ENCODE measurements around the gene SLFN14.
"Not testable (repeated sequence)": the region's sequence is repeated elsewhere in the genome, so short reads cannot be mapped to it uniquely, and the experiment has no call there.

SLFN14 gene

DNA sequence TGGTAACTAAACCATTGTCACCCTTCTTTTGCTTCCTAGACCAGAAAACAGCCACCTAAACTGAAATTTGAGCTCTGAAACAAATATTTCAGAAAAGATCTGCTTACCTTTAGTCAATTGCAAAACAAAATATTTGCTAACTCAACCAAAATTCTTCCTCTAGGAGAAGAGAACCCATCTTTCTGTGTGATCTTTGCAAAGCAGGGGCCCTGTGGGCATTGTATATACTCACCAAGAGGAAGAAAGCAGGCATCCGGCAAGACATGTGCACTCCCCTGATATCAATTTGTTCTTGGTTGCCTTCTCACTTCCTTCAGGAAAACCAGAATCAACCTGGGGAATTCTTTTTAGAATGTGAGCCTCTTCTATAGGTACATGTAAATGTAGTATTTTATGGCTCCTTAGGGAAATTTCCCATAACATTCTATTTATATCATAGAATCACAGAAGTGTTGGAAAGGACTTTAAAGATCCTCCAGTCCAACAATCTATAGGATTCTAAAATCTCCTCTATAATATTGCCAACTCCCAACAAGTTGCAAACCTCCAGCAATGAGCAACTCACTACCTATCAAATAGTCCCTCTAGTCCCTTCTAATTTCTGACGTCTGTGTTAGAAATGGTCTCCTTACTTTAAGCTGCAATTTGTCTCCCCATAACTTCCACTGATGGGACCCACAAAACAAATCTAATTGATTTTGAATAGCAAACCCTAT, 966 bp downstream of the SLFN14 start:
- no peak for DNase-seq (ENCODE audit: low spot score)

DNA sequence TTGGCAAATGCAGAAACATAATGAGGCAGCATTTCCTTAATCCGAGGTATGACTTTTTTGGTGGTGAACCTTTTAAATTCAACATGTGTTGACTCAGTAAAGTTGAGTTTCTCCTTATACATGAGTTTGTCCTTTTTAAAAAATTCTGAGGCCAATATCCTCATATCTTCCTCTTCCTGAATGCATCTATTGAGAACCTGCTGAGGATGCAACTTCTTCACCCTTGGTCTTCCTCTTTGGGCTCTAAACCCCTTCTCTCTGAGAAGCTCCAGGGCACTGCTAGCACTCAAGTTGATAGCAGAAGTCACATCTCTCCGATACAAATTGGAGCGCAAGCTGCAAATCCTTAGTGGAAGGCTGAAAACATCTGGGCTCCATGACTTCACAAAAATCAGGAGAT, 3.3 kb downstream of the SLFN14 start:
- no peak for DNase-seq (ENCODE audit: low spot score)

DNA sequence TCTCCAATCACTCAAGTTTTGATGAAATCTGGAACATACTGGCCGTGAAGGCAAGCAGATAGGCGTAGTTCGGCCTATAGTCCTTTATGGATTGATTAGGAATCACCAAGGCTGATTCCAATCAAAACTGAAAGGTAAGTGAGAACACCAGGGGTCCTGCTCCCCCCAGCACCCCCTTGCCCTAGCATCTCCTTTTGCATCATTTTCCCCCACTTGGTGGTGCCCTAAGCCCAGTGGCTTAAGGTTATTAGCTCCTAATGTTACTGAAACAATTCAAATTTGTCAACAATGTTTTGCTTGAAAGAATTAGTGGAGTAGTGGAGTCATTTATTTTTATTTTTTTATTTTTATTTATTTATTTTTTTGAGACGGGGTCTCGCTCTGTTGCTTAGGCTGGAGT, 4.9 kb downstream of the SLFN14 start:
- no peak for DNase-seq (ENCODE audit: low spot score)

DNA sequence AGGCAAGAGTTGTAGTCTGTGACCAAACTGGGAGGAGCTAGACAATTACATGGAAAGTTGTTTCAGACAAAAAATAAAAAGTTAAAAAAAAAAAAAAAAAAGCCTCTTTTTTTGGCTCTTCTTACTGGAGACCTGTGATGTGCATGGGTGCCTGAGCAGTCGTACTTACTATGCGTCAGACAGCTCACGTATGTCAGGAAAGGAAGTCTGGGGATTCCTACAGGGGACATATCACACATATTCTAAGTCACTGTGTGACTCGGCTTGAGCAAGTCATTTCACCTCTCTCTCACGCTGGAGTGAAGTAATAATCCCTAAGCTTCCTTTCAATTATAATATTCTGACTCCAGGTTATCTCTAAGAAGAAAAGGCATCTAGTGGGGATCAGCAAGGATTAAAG, 6.0 kb downstream of the SLFN14 start:
- DNase-seq (ENCODE audit: low spot score): no peak

DNA sequence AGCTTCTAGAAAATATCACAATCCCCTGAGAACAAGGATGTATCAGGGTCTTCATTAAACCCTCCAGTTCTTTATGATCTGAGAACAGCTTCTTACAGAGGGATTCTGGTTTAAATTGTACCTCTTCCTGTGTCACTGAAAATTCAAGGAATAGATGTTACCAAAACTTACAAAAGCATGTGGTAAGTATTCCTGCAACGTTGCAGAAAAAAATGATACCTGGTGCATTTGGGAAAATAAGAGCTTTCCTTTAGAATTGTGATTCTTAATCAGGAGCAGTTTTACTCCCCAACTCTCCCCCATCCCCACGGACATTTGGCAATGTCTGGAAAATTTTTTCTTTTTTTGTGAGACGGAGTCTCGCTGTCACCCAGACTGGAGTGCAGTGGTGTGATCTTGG, 7.3 kb downstream of the SLFN14 start:
- DNase-seq (ENCODE audit: low spot score): no peak

DNA sequence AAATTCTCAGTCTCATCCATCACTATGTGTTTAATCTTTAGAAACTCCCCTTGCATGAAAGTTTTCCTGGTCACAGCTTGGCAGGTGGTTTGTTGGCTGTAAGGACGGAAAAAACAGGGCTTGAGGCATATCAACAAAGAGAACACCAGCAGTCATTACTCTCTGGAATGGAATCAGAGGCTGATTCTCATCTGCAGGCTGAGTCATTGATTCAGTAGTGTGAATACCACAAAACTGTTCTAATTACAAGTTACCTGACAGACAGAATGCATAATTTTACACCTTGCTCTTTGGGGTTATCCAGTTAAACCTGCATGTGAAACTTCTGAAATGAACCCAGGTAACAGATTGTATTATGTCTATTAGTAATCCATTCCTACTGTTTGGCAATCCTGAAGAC, 11.6 kb downstream of the SLFN14 start:
- no peak for DNase-seq (ENCODE audit: low spot score)

DNA sequence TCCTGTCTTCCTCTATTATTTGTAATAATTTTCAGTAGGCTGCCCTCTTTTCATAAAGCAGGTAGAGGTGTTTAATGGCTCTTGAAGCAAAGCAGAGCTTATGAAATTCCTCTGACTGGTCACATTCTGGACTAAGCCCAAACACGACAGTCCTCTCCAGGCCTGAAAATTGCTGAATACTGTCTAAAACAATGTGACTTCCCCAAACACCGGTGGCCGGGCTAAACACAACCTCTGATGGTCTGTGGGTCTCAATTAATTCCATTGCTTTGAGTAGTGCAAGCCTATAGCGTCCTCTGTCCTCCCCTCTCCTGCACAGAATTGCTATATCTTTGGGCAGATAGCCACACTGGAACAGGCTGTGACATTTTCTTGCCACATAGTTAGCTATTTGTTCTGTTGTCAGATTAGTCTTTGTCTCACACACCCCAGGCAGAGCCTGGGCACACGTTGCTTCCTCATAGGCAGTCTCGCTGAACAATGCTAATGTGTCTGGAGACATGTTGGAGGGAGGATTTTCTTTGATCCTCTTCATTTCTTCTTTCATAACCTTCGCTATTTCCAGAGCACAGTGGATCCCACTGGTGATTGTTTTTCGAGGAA, 12.3 kb downstream of the SLFN14 start:
- DNase-seq (ENCODE audit: low spot score): no peak

DNA sequence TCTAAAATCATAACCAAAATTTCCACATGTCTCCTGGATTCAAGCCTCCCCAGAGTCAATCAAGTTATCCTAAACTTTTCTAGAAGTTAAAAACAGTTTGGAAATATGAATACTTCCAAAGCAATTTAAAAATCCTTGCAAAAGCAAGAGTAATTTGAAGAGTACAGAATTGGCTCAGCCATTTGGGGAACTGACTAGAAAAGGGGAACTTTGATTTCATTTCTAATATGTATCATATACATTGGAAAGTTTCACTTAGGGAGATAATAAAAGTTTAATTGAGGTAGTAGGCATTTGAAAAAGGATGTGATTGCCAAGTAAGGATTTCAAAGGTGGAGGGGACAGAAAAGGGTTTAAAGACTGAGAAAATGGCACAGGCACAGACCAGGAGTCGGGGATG, 14.1 kb downstream of the SLFN14 start:
- DNase-seq (ENCODE audit: low spot score): no peak

DNA sequence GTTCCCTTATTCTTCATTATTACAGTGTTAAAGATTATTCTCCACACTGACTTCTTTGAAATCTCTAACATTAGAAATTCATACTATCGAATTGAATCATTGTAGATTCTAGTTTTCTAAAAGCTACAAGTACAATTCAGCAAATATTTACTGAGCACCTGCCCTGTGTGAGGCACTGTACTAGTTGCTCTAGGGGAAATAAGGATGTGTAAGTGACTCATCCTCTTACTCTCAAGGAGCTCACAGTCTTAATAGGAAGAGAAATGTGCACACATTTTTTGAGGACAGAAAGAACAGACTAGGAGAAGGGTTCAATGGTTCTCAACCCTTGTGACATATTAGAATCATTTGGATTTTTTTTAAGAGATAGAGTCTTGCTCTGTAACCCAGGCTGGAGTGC, 15.5 kb downstream of the SLFN14 start:
- DNase-seq (ENCODE audit: low spot score): no peak

DNA sequence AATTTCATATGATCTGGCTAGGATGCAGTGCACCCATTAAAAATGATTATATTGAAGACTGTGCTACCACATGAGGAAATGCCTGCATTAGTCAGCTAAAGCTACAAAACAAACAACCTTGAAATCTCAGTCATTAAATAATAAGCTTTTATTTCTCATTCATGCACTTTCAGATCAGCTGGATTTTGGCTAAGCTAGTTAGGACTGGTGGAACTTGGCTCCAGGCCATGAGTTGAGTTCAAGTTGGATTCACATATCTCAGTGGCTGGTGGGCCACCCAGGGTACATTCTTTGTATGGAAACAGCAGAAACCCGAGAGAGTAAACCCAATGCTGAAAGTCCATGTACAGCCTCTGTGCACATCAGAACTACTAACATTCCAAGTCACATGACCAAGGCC, 16.8 kb downstream of the SLFN14 start:
- no peak for DNase-seq (ENCODE audit: low spot score)

DNA sequence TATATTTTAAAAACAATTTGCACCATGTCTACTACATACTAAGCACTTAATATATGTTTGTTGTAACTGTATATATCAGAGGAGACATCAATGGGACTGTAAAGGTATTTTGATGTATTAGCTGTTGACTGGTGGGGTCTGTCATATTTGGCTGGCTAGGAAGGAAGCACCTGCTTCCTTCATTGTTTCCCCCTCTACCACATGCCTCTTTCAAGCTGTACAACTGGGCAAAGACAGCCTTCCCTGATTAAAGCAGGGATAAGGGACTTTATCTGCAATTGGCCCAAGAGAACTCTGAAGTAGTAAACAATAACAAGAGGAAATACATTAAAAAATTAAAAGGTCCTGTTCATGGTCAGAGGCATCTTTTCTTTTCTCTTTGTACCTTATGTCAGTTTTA, 17.6 kb downstream of the SLFN14 start:
- DNase-seq (ENCODE audit: low spot score): no peak

DNA sequence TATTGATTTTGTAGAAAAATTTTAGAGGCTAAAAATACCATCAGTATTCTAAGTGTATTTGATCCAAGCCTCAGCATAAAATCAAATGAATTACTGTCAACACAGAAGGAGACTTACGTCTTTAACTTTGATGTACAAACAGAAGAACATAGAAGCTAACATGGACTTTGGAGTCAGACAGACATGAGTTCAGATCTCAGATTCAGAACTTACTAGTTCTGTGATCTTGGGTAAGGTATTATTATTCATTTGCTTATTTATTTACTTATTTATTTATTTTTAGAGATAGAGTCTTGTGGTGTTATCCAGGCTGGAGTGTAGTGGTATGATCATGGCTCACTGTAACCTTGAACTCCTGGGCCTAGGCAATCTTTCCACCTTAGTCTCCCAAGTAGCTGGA, 19.2 kb downstream of the SLFN14 start:
- DNase-seq (ENCODE audit: low spot score): no peak

DNA sequence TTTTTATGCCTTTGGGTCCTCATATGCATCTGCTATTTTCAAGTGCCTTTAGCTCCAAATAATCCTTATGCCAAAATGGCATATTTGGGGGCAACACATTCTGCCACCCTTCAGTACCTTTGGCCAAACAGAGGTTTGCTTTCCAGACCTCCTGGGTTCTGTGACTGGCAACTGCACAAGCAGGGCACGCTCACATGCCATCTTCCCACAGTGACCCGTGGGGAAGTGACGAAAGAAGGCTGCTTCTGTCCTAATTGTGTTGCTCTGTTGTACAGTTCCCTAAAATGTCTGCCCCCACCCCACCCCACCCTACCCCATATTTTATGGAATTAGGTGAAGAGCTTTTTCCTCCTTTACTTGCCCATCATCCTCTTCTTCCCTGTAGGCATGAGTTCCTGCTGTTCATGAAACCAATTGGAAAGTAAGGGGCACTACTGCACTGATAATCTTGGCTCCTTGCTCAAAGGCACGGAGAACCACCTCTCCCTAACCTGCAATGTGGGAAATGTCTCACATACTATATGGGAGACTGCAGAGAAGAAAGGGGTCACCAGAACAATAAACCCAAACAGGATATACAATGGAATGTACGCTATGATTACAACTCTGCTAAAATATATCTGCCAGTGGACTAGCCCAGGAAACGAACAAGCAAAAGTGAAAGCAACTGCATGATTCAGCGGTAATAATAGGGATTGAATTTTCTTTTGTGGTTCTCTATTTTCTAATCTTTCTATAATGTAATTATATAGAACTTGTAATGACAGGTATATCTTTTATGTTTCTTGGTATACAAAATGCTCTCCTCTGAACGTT, 19.8 kb downstream of the SLFN14 start:
- DNase-seq (ENCODE audit: low spot score): peak; percentile 26

DNA sequence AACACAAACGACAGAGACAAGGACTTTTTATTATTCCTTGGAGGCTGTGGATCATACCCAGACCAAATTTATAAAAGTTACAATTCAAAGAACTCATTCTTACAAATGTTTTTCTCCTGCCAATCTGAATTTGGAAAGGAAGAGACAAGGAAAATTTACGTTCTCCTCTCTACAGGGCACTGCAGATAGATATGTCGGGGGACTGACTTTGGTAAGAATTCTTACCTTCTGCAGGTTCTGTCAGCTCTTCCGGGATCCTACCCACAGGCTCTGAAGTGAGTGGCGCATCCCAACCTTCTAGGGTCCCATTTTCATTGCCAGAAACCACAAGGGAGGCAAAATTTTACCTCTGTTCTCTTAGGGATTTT, 21.0 kb downstream of the SLFN14 start:
- no peak for DNase-seq (ENCODE audit: low spot score)

DNA sequence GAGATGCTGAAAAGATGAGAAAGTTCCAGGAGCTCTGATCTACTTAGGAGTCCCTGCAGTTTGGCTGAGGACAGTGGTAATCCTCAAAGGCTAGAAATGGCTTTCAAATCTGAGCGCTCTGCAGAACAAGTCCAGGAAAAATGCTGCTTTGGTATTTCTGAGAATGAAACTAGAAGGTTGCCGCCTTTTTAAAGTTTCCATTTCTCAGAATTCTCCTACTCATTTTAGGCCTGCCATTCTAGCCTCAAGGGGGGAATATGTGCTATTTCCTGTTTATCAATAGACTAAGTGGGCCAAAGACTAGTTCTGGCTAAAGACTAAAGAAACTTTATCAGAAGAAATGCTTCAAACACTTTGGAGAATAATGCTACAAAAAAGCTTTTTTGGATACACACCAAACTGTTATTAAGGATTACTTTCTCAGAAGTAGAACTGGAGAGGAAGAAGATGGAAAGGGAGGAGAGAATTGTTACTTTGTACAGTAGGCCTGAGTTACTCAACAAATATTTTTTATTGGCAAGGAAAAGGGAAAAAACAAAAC, 22.9 kb downstream of the SLFN14 start, which contains the start of gene SLFN12L:
Gene SLFN12L, minus strand, starts transcription at position 78 of the 541 bp plus-strand sequence. CDS start 15,314 bp downstream, outside the sequence.
- no peak for DNase-seq (ENCODE audit: low spot score)

DNA sequence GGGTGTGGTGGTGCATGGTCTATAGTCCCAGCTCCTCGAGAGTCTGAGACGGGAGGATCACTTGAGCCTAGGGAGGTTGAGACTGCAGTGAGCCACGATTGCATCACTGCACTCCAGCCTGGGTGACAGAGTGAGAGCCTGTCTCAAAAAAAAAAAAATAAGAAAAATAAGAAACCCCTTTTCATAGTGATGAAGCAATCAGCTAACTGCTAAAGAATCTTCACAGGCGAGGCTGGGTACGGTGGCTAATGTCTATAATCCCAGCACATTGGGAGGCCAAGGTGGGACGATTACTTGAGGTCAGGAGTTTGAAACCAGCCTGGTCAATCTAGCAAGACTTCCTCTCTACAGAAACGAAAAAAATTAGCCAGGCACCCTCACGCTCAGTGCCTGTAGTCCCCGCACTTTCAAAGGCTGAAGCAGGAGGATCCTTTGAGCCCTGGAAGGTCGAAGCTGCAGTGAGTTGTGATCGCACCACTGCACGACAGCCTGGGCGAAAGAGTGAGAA, 23.9 kb downstream of the SLFN14 start:
- no peak for DNase-seq (ENCODE audit: low spot score)

DNA sequence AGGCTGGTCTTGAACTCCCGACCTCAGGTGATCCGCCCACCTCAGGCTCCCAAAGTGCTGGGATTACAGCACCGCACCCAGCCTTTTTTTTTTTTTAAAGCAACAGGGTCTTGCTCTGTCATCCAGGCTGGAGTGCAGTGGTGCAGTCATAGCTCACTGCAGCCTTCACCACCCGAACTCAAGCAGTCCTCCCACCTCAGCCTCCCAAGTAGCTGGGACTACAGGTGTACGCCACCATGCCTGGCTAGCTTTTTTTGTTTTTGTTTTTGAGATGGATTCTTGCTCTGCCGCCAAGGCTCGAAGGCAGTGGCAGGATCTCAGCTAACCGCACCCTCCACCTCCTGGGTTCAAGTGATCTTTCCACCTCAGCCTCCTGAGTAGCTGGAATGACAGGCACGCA, 25.2 kb downstream of the SLFN14 start:
- not testable (repeated sequence) for DNase-seq (ENCODE audit: low spot score)

DNA sequence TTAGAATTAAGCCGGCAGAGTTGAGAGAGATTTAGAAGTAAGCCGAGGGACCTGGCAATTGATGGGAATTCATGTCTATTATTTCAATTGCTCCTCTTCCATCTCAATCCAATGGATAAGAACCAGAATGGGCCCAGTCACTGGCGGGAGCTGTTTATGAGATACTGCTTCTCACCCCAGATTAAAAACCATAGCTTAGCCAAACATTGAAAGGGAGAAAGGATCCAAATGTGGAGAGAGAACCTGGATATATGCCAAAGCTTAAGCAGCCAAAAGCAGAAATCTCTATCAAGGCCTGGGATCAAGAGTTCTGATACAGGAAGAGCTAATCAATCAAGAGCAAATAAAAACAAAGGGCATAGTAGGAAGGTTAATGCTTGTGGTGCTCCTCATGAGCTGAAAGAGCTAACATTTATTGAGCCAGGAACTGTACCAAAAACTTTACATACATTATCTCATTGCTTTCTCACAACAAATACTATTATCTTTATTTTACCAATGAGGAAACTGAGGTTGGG, 26.0 kb downstream of the SLFN14 start:
- DNase-seq (ENCODE audit: low spot score): no peak

DNA sequence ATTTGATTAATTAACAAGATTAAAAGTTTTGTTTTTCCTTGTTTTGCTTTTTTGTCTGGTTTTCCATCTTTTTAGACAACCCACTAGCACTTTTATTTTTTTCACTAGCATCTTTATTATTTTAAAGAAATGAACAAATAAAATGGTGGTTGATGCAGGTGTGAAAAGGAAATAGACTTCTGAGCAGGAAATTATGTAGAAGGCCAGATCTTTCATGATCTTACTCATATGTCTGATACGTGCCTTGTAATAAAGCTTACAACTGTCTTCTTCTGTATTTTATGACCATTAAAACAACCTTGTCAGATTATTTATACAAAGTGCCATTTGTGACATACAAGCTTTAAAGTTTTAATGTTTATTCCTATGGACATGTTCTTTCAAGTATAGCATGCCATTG, 29.5 kb downstream of the SLFN14 start:
- no peak for DNase-seq (ENCODE audit: low spot score)

DNA sequence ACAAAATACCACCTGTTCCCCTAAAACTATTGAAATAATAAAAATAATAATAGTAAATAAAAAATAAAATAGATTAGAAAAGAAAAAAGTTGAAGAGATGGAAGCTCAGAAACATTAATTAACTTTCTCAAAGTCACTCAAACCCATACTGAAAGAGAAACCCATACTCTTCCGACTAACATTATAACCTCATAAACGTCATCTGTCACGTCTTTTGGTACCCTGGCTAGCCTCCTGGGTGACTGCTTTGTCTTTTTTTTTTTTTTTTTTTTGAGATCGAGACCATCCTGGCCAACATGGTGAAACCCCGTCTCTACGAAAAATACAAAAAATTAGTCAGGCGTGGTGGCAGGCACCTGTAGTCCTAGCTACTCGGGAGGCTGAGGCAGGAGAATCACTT, 30.8 kb downstream of the SLFN14 start:
- DNase-seq (ENCODE audit: low spot score): no peak

DNA sequence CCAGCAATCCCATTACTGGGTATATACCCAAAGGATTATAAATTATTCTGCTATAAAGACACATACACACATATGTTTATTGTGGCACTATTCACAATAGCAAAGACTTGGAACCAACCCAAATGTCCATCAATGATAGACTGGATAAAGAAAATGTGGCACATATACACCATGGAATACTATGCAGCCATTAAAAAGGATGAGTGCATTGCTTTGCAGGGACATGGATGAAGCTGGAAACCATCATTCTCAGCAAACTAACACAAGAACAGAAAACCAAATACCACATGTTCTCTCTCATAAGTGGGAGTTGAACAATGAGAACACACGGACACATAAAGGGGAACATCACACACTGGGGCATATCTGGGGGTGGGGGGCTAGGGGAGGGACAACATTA, 31.3 kb downstream of the SLFN14 start:
- DNase-seq (ENCODE audit: low spot score): not testable (repeated sequence)

DNA sequence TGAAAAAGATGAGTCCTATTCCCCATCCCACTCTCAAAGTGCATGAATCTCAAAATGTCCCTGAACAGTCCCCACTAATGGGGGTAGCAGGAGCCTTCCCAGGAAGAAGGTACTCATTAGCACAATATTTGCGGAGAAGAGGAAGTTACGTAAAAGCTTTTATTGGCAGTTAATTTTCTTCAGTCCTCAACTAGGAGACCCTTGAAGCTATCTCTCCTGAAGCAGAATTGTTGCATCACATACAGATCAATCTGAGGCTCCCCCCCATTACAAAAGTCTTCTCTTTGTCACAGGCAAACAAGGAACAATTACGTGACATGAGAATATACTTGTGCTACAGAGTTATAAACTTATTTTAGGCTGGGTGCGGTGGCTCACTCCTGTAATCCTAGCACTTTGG, 37.3 kb downstream of the SLFN14 start:
- no peak for DNase-seq (ENCODE audit: low spot score)
